ENCODE measurements around the gene IGSF22.

DNA sequence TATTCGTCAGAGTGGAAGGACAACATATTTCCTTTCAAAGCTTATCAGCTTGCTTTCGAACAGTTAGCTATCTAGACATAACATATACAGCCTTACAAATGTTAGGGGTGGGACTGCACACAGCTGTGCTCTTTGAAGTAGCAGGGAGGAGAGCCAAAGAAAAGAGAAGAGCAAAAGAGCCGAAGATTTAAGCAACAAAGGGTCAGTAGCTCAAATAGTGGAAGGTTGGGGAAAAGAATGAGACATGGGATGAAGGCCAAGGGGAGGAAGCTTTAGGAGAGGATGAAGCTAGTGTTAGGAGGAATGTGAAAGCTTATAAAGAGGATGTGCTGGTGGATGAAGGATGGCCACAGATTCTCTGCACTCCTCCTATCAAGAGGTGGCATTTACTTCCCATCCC is 31.8 kb upstream of the IGSF22 start:
- TF ChIP-seq SCRT1 (tag by site-specific recombination; IDR thresholded peaks at IDR 0.05; ENCODE audit: borderline replicate concordance) (no peak), ZBTB7A (tag by site-specific recombination; IDR thresholded peaks at IDR 0.05; ENCODE audit: low read depth) (no peak)
- TF ChIP-seq, protein P1, sequence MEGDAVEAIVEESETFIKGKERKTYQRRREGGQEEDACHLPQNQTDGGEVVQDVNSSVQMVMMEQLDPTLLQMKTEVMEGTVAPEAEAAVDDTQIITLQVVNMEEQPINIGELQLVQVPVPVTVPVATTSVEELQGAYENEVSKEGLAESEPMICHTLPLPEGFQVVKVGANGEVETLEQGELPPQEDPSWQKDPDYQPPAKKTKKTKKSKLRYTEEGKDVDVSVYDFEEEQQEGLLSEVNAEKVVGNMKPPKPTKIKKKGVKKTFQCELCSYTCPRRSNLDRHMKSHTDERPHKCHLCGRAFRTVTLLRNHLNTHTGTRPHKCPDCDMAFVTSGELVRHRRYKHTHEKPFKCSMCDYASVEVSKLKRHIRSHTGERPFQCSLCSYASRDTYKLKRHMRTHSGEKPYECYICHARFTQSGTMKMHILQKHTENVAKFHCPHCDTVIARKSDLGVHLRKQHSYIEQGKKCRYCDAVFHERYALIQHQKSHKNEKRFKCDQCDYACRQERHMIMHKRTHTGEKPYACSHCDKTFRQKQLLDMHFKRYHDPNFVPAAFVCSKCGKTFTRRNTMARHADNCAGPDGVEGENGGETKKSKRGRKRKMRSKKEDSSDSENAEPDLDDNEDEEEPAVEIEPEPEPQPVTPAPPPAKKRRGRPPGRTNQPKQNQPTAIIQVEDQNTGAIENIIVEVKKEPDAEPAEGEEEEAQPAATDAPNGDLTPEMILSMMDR (tag by site-specific recombination; IDR thresholded peaks at IDR 0.05) = no peak
- TF ChIP-seq, protein P2, sequence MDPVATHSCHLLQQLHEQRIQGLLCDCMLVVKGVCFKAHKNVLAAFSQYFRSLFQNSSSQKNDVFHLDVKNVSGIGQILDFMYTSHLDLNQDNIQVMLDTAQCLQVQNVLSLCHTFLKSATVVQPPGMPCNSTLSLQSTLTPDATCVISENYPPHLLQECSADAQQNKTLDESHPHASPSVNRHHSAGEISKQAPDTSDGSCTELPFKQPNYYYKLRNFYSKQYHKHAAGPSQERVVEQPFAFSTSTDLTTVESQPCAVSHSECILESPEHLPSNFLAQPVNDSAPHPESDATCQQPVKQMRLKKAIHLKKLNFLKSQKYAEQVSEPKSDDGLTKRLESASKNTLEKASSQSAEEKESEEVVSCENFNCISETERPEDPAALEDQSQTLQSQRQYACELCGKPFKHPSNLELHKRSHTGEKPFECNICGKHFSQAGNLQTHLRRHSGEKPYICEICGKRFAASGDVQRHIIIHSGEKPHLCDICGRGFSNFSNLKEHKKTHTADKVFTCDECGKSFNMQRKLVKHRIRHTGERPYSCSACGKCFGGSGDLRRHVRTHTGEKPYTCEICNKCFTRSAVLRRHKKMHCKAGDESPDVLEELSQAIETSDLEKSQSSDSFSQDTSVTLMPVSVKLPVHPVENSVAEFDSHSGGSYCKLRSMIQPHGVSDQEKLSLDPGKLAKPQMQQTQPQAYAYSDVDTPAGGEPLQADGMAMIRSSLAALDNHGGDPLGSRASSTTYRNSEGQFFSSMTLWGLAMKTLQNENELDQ (tag by site-specific recombination; IDR thresholded peaks at IDR 0.05; ENCODE audit: low read depth) = no peak
